WTC11 (cell line): Measurements from ENCODE around the gene MSX1. TPM values are rescaled to one million over a fixed set of nuclear protein-coding genes. Genes with fewer than 3 reads are reported as not detected.

Experiments used
- ATAC-seq: fragments of 200-7000 bp; cut with Tn5 transposase; 2 replicates; pipeline ENCODE4 v1.10.0; 2021; ENCODE audit warnings: mild to moderate bottlenecking, moderate library complexity
- CTCF ChIA-PET: fragments of 300-600 bp; sonication (Branson Sonifier 250); formaldehyde crosslinking; loops from one replicate; lab custom pipeline; 2021; ENCODE audit warnings: antibody characterized with exemption; lab: Charles Lee
- POLR2A ChIA-PET: fragments of 350-600 bp; sonication (Branson Sonifier 250); formaldehyde crosslinking; loops from one replicate; lab custom pipeline; 2021; ENCODE audit warnings: antibody characterized with exemption; lab: Charles Lee
- DNase-seq: peaks from one replicate; pipeline ENCODE4 v3.0.0; 2021; ENCODE audit warnings: low spot score
- H3K27ac Mint-ChIP-seq: 2 replicates; pipeline ENCODE4 v1.8.0; 2021; ENCODE audit warnings: mixed read lengths
- H3K27me3 Mint-ChIP-seq: 2 replicates; pipeline ENCODE4 v1.8.0; 2021; ENCODE audit warnings: low read depth, mild to moderate bottlenecking, moderate library complexity, mixed read lengths
- H3K36me3 Mint-ChIP-seq: 2 replicates; pipeline ENCODE4 v1.8.0; 2021; ENCODE audit warnings: mixed read lengths
- H3K4me1 Mint-ChIP-seq: 2 replicates; pipeline ENCODE4 v1.8.0; 2022; ENCODE audit warnings: mixed read lengths
- H3K4me3 Mint-ChIP-seq: 2 replicates; pipeline ENCODE4 v1.8.0; 2021; ENCODE audit warnings: mild to moderate bottlenecking, moderate library complexity, mixed read lengths
- H3K9me3 Mint-ChIP-seq: 2 replicates; pipeline ENCODE4 v1.8.0; 2021; ENCODE audit warnings: mixed read lengths
- ATF1 ChIP-seq: sonication (generic); formaldehyde crosslinking; IDR thresholded peaks from 2 replicates; pipeline ENCODE4 v1.8.1; 2023; ENCODE audit warnings: mild to moderate bottlenecking, moderate library complexity, missing genetic modification reagents
- EMX1 ChIP-seq: fragments of 250-450 bp; sonication (Bioruptor Pico); IDR thresholded peaks from 2 replicates; pipeline ENCODE4 v1.8.0; 2021; ENCODE audit warnings: mild to moderate bottlenecking
- FOXJ3 ChIP-seq: sonication (generic); formaldehyde crosslinking; IDR thresholded peaks from 2 replicates; pipeline ENCODE4 v1.9.0; 2021; ENCODE audit warnings: missing genetic modification reagents, mild to moderate bottlenecking, borderline replicate concordance
- JAZF1 ChIP-seq: fragments of 250-450 bp; sonication (Bioruptor Pico); IDR thresholded peaks from 2 replicates; pipeline ENCODE4 v1.9.0; 2021; ENCODE audit warnings: moderate library complexity, mild to moderate bottlenecking, inconsistent platforms
- RELA ChIP-seq: sonication (generic); formaldehyde crosslinking; IDR thresholded peaks from 2 replicates; pipeline ENCODE4 v1.8.1; 2022; ENCODE audit warnings: missing genetic modification reagents, mild to moderate bottlenecking, borderline replicate concordance
- SMAD3 ChIP-seq: sonication (generic); formaldehyde crosslinking; IDR thresholded peaks from 2 replicates; pipeline ENCODE4 v1.8.0; 2022; ENCODE audit warnings: missing genetic modification reagents, mild to moderate bottlenecking, borderline replicate concordance
- TCF7 ChIP-seq: sonication (generic); formaldehyde crosslinking; IDR thresholded peaks from 2 replicates; pipeline ENCODE4 v1.8.0; 2022; ENCODE audit warnings: mild to moderate bottlenecking, low read depth, missing genetic modification reagents, moderate library complexity
- ZBTB21 ChIP-seq: sonication (generic); formaldehyde crosslinking; IDR thresholded peaks from 2 replicates; pipeline ENCODE4 v1.8.1; 2023; ENCODE audit warnings: mild to moderate bottlenecking, missing genetic modification reagents, borderline replicate concordance
- ZNF396 ChIP-seq: fragments of 250-450 bp; sonication (Bioruptor Pico); IDR thresholded peaks from 2 replicates; pipeline ENCODE4 v1.8.0; 2021; ENCODE audit warnings: mild to moderate bottlenecking, moderate library complexity, borderline replicate concordance
- total RNA-seq: library from RNA; stranded (reverse); gene quantifications from 3 replicates; pipeline ENCODE4 v1.2.3, GENCODE V29; 2021
- TF ChIP-seq, protein P1 (sequence below): fragments of 250-450 bp; sonication (Bioruptor Pico); IDR thresholded peaks from 2 replicates; pipeline ENCODE4 v1.8.0; 2021; ENCODE audit warnings: mild to moderate bottlenecking
- TF ChIP-seq, protein P2 (sequence below): sonication (generic); formaldehyde crosslinking; IDR thresholded peaks from 2 replicates; pipeline ENCODE4 v1.8.0; 2022; ENCODE audit warnings: mild to moderate bottlenecking, missing genetic modification reagents
- TF ChIP-seq, protein P3 (sequence below): sonication (generic); formaldehyde crosslinking; IDR thresholded peaks from 2 replicates; pipeline ENCODE4 v1.8.0; 2023; ENCODE audit warnings: missing genetic modification reagents
- TF ChIP-seq, protein P4 (sequence below): fragments of 200-600 bp; IDR thresholded peaks from 2 replicates; pipeline ENCODE4 v1.8.0; 2022; ENCODE audit warnings: antibody characterized with exemption
- TF ChIP-seq, protein P5 (sequence below): sonication (generic); formaldehyde crosslinking; IDR thresholded peaks from 2 replicates; pipeline ENCODE4 v1.8.1; 2022; ENCODE audit warnings: low read depth, mild to moderate bottlenecking, moderate library complexity, missing genetic modification reagents, borderline replicate concordance
- TF ChIP-seq, protein P6 (sequence below): sonication (generic); formaldehyde crosslinking; IDR thresholded peaks from 2 replicates; pipeline ENCODE4 v1.8.1; 2022; ENCODE audit warnings: low read depth, missing genetic modification reagents, borderline replicate concordance
- TF ChIP-seq, protein P7 (sequence below): sonication (generic); formaldehyde crosslinking; IDR thresholded peaks from 2 replicates; pipeline ENCODE4 v1.8.0; 2022; ENCODE audit warnings: mild to moderate bottlenecking, missing genetic modification reagents

The MSX1 gene
- total RNA-seq, 1 experiment from 2014 or later, result 0.28 TPM

DNA sequence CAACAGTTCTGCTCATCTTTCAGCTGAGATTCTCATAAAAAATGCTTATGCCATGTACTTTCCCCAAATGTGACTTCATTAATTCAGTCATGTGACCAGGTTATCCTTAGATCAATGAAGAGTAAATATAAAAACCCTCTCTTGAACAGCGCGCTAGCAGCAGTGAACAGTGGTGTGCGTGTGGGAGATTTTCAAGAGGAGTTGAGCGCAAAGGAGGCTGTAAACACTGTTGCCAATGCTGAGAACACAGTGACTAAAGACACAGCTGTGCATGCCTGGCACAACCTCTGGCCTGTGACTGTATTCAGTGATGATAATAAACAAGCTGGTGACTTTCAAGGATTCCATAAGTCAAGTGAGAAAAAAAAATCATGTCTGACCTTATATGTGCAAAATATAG is 25.1 kb downstream of the MSX1 start:
- peaks cover 77% of the 10 kb centered on the region for H3K27me3 Mint-ChIP-seq
- ATAC-seq (no peak), DNase-seq (no peak)

DNA sequence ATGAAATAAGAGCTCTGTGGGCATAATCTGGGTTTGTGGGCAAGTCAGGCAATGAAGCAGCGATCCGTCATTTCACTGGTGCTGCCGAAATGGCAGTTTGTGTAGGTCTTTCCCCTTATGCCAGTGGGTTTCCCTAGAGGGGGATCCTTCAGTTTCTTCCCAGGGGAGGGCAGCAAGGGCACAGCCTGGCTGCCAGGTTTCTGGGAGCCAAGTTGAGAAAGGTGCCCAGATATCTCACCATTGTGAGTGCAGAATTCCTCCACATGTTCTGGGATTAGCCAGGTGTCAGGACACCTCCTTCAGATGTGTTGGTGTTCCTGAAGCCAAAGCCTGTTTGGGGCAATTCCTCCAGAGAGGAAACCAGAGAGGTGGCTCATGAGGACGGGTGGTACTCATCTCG is 28.0 kb downstream of the MSX1 start:
- DNase-seq (no peak), ATAC-seq (no peak)
- CTCF ChIA-PET, result no interaction called here
- Mint-ChIP-seq H3K27me3 (peaks cover 67% of the 10 kb centered on the region), H3K4me3 (no peak overlapping the region), H3K36me3 (no peaks in the 10 kb centered on the region), H3K9me3 (no peaks in the 10 kb centered on the region), H3K4me1 (no peaks in the 10 kb centered on the region), H3K27ac (no peak overlapping the region)
- POLR2A ChIA-PET, result no interaction called here
- TF ChIP-seq SMAD3 (no peak), TCF7 (no peak), ATF1 (no peak), ZBTB21 (CRISPR knock-in tag) (no peak), FOXJ3 (CRISPR knock-in tag) (no peak), EMX1 (CRISPR knock-in tag) (no peak), JAZF1 (CRISPR knock-in tag) (no peak), RELA (no peak)
- TF ChIP-seq, protein P1, sequence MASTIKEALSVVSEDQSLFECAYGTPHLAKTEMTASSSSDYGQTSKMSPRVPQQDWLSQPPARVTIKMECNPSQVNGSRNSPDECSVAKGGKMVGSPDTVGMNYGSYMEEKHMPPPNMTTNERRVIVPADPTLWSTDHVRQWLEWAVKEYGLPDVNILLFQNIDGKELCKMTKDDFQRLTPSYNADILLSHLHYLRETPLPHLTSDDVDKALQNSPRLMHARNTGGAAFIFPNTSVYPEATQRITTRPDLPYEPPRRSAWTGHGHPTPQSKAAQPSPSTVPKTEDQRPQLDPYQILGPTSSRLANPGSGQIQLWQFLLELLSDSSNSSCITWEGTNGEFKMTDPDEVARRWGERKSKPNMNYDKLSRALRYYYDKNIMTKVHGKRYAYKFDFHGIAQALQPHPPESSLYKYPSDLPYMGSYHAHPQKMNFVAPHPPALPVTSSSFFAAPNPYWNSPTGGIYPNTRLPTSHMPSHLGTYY, result no peak
- TF ChIP-seq, protein P2, sequence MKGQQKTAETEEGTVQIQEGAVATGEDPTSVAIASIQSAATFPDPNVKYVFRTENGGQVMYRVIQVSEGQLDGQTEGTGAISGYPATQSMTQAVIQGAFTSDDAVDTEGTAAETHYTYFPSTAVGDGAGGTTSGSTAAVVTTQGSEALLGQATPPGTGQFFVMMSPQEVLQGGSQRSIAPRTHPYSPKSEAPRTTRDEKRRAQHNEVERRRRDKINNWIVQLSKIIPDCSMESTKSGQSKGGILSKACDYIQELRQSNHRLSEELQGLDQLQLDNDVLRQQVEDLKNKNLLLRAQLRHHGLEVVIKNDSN (CRISPR knock-in tag), result no peak
- TF ChIP-seq, protein P3, sequence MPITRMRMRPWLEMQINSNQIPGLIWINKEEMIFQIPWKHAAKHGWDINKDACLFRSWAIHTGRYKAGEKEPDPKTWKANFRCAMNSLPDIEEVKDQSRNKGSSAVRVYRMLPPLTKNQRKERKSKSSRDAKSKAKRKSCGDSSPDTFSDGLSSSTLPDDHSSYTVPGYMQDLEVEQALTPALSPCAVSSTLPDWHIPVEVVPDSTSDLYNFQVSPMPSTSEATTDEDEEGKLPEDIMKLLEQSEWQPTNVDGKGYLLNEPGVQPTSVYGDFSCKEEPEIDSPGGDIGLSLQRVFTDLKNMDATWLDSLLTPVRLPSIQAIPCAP (CRISPR knock-in tag), result no peak

More for the DNA sequence above, 25.1 kb downstream of the MSX1 start:
- Mint-ChIP-seq H3K4me1 (peaks cover 3% of the 10 kb centered on the region; the same call in 1 of the 2 replicates), H3K36me3 (no peaks in the 10 kb centered on the region), H3K9me3 (no peaks in the 10 kb centered on the region), H3K4me3 (no peak overlapping the region), H3K27ac (no peak overlapping the region)
- POLR2A ChIA-PET, result no interaction called here
- TF ChIP-seq, protein P4, sequence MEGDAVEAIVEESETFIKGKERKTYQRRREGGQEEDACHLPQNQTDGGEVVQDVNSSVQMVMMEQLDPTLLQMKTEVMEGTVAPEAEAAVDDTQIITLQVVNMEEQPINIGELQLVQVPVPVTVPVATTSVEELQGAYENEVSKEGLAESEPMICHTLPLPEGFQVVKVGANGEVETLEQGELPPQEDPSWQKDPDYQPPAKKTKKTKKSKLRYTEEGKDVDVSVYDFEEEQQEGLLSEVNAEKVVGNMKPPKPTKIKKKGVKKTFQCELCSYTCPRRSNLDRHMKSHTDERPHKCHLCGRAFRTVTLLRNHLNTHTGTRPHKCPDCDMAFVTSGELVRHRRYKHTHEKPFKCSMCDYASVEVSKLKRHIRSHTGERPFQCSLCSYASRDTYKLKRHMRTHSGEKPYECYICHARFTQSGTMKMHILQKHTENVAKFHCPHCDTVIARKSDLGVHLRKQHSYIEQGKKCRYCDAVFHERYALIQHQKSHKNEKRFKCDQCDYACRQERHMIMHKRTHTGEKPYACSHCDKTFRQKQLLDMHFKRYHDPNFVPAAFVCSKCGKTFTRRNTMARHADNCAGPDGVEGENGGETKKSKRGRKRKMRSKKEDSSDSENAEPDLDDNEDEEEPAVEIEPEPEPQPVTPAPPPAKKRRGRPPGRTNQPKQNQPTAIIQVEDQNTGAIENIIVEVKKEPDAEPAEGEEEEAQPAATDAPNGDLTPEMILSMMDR, result no peak
- TF ChIP-seq, protein P5, sequence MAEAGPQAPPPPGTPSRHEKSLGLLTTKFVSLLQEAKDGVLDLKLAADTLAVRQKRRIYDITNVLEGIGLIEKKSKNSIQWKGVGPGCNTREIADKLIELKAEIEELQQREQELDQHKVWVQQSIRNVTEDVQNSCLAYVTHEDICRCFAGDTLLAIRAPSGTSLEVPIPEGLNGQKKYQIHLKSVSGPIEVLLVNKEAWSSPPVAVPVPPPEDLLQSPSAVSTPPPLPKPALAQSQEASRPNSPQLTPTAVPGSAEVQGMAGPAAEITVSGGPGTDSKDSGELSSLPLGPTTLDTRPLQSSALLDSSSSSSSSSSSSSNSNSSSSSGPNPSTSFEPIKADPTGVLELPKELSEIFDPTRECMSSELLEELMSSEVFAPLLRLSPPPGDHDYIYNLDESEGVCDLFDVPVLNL, result no peak
- TF ChIP-seq, protein P6, sequence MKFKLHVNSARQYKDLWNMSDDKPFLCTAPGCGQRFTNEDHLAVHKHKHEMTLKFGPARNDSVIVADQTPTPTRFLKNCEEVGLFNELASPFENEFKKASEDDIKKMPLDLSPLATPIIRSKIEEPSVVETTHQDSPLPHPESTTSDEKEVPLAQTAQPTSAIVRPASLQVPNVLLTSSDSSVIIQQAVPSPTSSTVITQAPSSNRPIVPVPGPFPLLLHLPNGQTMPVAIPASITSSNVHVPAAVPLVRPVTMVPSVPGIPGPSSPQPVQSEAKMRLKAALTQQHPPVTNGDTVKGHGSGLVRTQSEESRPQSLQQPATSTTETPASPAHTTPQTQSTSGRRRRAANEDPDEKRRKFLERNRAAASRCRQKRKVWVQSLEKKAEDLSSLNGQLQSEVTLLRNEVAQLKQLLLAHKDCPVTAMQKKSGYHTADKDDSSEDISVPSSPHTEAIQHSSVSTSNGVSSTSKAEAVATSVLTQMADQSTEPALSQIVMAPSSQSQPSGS (CRISPR knock-in tag), result no peak
- TF ChIP-seq, protein P7, sequence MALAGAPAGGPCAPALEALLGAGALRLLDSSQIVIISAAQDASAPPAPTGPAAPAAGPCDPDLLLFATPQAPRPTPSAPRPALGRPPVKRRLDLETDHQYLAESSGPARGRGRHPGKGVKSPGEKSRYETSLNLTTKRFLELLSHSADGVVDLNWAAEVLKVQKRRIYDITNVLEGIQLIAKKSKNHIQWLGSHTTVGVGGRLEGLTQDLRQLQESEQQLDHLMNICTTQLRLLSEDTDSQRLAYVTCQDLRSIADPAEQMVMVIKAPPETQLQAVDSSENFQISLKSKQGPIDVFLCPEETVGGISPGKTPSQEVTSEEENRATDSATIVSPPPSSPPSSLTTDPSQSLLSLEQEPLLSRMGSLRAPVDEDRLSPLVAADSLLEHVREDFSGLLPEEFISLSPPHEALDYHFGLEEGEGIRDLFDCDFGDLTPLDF (CRISPR knock-in tag), result no peak
- no peak for TF ChIP-seq ZNF396 (CRISPR knock-in tag)
- CTCF ChIA-PET, result no interaction called here
